Activated B cell treated with CpG ODN at 0.5 μM for 24 hours (primary cell): ENCODE data around the gene TNNT2. TPM values are rescaled to one million over a fixed set of nuclear protein-coding genes. Genes with fewer than 3 reads are reported as not detected.

ENCODE experiments used
- ATAC-seq: fragments of 200-7000 bp; cut with Tn5 transposase; one replicate; pipeline ENCODE4 v1.10.0; 2021; ENCODE audit warnings: low read depth, mild to moderate bottlenecking, moderate library complexity
- CTCF ChIA-PET: fragments of 350-600 bp; sonication (Branson Sonifier 250); formaldehyde crosslinking; loops from one replicate; lab custom pipeline; 2021; ENCODE audit warnings: antibody characterized with exemption; lab: Charles Lee
- POLR2A ChIA-PET: fragments of 350-600 bp; sonication (Branson Sonifier 250); formaldehyde crosslinking; loops from one replicate; lab custom pipeline; 2021; ENCODE audit warnings: antibody characterized with exemption; lab: Charles Lee
- DNase-seq: peaks from one replicate; pipeline ENCODE4 v3.0.0; 2022
- H3K27ac Mint-ChIP-seq: one replicate; pipeline ENCODE4 v1.8.0; 2020; ENCODE audit warnings: mixed read lengths
- H3K27me3 Mint-ChIP-seq: one replicate; pipeline ENCODE4 v1.8.0; 2021; ENCODE audit warnings: mixed read lengths
- H3K36me3 Mint-ChIP-seq: one replicate; pipeline ENCODE4 v1.8.0; 2021; ENCODE audit warnings: low read depth, mixed read lengths
- H3K4me1 Mint-ChIP-seq: one replicate; pipeline ENCODE4 v1.8.0; 2021; ENCODE audit warnings: mixed read lengths
- H3K4me3 Mint-ChIP-seq: one replicate; pipeline ENCODE4 v1.8.0; 2020; ENCODE audit warnings: mild to moderate bottlenecking, mixed read lengths
- H3K9me3 Mint-ChIP-seq: one replicate; pipeline ENCODE4 v1.8.0; 2020; ENCODE audit warnings: mixed read lengths
- intact Hi-C: fragments of 100-400 bp; cut with micrococcal nuclease; formaldehyde crosslinking; loops from one replicate; pipeline ENCODE4 v1.15.1; 2024
- total RNA-seq: library from RNA; stranded (reverse); gene quantifications from 2 replicates; pipeline ENCODE4 v1.2.3, GENCODE V29; 2022
- TF ChIP-seq, protein P1 (sequence below): fragments of 200-600 bp; IDR thresholded peaks from one replicate; pipeline ENCODE4 v1.8.0; 2022; ENCODE audit warnings: antibody characterized with exemption, mild to moderate bottlenecking

Gene TNNT2
- total RNA-seq, 1 donor from 2014 or later = not detected

DNA sequence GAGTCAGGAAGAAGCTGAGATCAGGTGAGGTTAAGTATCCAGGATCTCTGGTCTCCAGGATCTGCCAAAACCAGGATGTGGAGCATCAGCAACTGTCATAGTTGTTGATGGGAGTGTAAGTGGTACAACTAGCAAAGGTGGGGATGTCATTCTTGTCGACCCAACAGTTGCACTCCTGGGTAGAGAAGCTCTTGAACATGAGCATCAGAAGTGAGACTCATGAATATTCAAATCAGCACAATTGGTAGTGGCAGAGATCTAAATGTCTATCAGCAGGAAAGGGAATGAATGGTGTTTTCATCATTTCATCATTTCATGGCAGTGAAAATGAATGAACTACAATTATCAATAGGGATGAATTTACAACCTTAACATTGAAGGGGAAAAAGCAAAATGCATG is 25.9 kb upstream of the TNNT2 start:
- H3K9me3 Mint-ChIP-seq = no peaks in the 10 kb centered on the region
- H3K36me3 Mint-ChIP-seq = no peaks in the 10 kb centered on the region
- CTCF ChIA-PET = interaction anchor here (1.2 kb wide), 1 partner anchor 13 kb away, joined by 3 read pairs; no protein-coding TSS in a partner anchor
- H3K4me1 Mint-ChIP-seq = no peaks in the 10 kb centered on the region
- ATAC-seq = no peak
- no peak overlapping the region for H3K27ac Mint-ChIP-seq
- no peak overlapping the region for H3K4me3 Mint-ChIP-seq
- intact Hi-C loops = no loop called here
- POLR2A ChIA-PET = no interaction called here
- H3K27me3 Mint-ChIP-seq = peaks cover 20% of the 10 kb centered on the region
- TF ChIP-seq, protein P1, sequence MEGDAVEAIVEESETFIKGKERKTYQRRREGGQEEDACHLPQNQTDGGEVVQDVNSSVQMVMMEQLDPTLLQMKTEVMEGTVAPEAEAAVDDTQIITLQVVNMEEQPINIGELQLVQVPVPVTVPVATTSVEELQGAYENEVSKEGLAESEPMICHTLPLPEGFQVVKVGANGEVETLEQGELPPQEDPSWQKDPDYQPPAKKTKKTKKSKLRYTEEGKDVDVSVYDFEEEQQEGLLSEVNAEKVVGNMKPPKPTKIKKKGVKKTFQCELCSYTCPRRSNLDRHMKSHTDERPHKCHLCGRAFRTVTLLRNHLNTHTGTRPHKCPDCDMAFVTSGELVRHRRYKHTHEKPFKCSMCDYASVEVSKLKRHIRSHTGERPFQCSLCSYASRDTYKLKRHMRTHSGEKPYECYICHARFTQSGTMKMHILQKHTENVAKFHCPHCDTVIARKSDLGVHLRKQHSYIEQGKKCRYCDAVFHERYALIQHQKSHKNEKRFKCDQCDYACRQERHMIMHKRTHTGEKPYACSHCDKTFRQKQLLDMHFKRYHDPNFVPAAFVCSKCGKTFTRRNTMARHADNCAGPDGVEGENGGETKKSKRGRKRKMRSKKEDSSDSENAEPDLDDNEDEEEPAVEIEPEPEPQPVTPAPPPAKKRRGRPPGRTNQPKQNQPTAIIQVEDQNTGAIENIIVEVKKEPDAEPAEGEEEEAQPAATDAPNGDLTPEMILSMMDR = no peak
- DNase-seq = no peak

DNA sequence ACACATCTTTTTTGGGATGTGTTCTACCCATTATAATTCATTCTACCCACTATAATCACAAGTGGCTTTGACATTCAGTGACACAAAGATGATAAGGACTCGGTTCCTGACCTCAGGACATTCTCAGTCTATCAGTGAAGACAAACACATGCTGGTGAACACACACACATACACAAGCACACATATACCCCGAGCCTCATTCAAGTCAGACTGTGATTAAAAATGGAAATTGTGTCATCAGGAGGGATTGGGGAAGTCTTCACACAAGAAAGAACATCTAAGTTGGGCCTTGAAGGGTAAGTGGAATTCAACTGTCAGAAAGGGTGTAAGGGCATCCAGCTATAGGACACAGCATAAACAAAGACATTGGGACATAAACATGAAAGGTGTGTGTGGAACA is 24.2 kb upstream of the TNNT2 start:
- intact Hi-C loops = no loop called here
- Mint-ChIP-seq H3K9me3 (no peaks in the 10 kb centered on the region), H3K27me3 (peaks cover 29% of the 10 kb centered on the region), H3K27ac (no peak overlapping the region), H3K4me3 (no peak overlapping the region), H3K4me1 (no peaks in the 10 kb centered on the region), H3K36me3 (no peaks in the 10 kb centered on the region)
- ChIA-PET POLR2A (no interaction called here), CTCF (no interaction called here)
- TF ChIP-seq, protein P1 = no peak
- ATAC-seq (no peak), DNase-seq (no peak)

DNA sequence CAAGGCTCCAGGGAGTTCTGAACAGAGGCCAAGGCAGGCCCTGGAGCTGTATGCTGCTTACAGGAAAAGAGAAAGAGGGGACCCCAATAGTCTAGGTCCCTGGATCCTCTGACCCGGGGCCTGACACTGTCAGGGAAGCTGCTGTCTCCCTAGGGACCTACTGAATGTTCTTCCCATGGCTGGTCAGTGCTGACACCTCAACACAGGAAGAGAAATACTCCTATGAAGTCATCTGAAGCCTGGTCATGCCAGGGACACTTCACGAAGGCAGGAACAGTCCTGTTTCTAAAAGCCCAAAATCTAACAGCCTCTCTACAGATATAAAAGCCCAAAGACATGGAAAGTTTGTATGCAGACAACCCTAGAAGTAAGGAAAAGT is 23.4 kb upstream of the TNNT2 start:
- TF ChIP-seq, protein P1 = no peak
- peaks cover 31% of the 10 kb centered on the region for H3K27me3 Mint-ChIP-seq
- no peak overlapping the region for H3K27ac Mint-ChIP-seq
- no peaks in the 10 kb centered on the region for H3K9me3 Mint-ChIP-seq
- H3K4me1 Mint-ChIP-seq = no peaks in the 10 kb centered on the region
- ChIA-PET POLR2A (no interaction called here), CTCF (no interaction called here)
- ATAC-seq (no peak), DNase-seq (no peak)
- H3K36me3 Mint-ChIP-seq = no peaks in the 10 kb centered on the region
- no peak overlapping the region for H3K4me3 Mint-ChIP-seq
- intact Hi-C loops = no loop called here

DNA sequence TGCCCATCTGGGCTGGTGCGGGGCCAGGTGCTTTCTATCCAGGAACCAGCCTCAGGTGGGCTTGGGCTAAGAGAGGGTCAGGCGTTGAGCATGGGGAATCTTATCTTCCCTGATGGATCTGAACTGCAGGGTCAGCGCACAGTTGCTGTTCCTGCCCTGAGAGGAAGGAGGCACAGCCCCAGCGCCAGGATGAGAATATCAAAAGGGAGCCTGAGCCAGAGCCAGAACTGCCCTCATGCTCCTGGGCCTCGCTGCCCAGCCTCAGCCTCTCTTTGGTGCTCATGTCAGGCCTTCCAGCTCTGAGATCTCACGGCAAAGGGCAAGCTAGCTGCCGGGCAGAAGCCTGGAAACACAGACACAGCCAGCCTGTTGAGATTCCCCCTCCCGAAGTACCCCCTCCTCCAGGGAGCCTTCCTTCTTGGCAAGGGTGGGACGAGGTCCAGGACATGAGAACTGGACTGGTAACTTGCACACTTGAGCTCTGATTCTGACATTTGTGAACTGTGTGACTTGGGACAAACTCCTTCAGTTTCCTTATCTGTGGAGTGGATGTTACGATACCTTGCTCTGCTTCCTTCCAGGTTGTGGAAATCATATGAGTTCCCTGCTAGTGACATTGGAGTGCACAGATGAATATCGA is 22.9 kb upstream of the TNNT2 start:
- Mint-ChIP-seq H3K36me3 (no peaks in the 10 kb centered on the region), H3K4me1 (no peaks in the 10 kb centered on the region), H3K9me3 (no peaks in the 10 kb centered on the region), H3K27me3 (peaks cover 31% of the 10 kb centered on the region), H3K4me3 (no peak overlapping the region), H3K27ac (no peak overlapping the region)
- TF ChIP-seq, protein P1 = no peak
- POLR2A ChIA-PET = no interaction called here
- intact Hi-C loops = no loop called here
- ATAC-seq = no peak
- no peak for DNase-seq
- CTCF ChIA-PET = no interaction called here

DNA sequence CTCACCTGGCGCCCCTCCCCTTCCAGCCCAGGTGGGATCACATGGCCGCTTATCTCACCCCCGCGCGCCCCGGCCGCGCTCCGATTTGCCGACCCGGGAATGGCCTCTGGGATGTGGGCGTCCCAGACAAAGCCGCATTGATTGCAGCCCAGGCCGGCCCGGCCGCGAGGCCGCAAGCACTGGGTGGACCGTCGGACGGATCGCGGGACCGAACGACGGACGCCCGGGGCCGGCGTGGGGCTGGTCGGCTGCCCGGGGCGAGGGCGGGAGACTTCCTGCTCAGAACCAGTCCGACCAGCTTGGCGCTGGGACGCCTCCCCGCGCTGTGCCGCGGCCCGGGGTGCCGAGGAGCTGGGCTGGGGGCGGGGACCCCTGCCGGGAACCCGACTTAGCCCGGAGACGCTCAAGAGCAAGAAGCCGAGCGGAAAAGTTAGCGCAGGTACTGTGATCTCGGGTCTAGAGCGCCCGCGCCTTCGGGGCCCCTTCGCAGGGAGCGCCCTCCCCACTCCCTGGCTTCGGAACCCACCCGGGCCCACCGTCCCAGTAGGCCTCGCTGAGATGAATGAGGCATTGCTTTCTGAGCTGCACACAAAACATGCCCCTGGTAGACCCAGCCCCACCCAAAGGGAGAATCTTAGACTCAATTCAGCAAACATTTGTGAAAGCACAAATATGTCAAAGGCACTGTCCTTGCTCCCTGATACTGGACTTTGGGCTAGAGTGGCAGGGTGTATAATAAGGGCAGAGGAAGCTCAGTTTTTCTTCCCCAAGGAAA is 22.1 kb upstream of the TNNT2 start:
- no peak for ATAC-seq
- Mint-ChIP-seq H3K4me3 (no peak overlapping the region), H3K36me3 (no peaks in the 10 kb centered on the region), H3K4me1 (no peaks in the 10 kb centered on the region), H3K9me3 (no peaks in the 10 kb centered on the region), H3K27me3 (peaks cover 34% of the 10 kb centered on the region), H3K27ac (no peak overlapping the region)
- intact Hi-C loops = no loop called here
- TF ChIP-seq, protein P1 = no peak
- CTCF ChIA-PET = no interaction called here
- POLR2A ChIA-PET = no interaction called here
- no peak for DNase-seq
